Stimulated activated CD4-positive, alpha-beta T cell treated with anti-CD3 and anti-CD28 coated beads, Interleukin-2, amount 100 ng/mL, for 24 hours (primary cell): ENCODE measurements around the gene CXCL17.

Experiments
- DNase-seq, 2 donors: peaks; one replicate each; pipeline ENCODE4 v3.0.0-alpha.2; 2020

CXCL17 gene

GRCh38 chr19:42423462-42424344 is 19.0 kb downstream of the CXCL17 start:
- peak; percentile 94 to 95 for DNase-seq

GRCh38 chr19:42422901-42423461 is 19.8 kb downstream of the CXCL17 start:
- DNase-seq, result peak; percentile 51 to 56

- no peak for DNase-seq
Measured at GRCh38 chr19:42422092-42422900, 20.4 kb downstream of the CXCL17 start.

- DNase-seq, result no peak
Measured at GRCh38 chr19:42421591-42422031, 21.1 kb downstream of the CXCL17 start.

DNA sequence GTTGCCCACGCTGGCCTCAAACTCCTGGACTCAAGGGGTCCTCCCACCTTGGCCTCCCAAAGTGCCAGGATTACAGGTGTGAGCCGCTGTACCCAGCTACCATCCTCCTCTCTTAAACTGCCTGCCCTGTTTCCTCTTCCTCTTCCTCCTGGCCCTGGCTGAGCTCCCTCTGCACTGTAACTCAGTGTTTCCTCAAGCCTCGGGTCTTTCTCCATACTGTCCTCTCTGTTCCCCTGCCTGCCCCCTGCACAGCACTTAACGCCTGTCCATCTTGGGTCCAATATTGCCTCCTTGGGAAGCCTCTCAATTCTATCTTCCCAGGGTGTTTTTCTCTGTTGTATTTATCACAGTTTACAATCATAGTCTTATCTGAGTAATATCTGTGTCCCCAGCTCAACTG is 21.6 kb downstream of the CXCL17 start:
- DNase-seq, result no peak

DNA sequence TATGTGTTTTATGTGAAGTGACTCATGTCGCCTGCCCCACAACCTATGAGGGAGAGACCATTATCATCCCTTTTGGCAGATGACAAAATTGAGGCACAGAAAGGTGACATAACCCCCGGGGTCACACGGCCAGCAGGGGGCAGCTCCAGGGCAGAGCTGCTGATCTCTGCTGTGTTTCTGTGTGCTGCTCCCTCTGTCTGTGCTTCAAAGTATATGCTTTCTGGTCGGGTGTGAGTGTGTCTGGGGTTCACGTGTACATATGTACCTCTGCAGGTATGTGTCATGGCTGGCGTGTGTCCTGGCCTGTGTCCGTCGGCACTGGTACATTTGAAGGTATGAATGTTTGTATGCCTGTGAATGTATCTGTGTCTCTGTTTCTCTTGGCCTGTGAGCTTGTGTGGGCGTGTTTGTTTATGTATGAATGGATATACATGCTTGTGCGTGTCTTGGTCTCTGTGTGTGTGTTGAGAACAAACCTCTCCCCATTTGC is 22.6 kb downstream of the CXCL17 start:
- peak; percentile 83 to 84 for DNase-seq

- no peak for DNase-seq
Measured at GRCh38 chr19:42419309-42419708, 23.4 kb downstream of the CXCL17 start.

DNA sequence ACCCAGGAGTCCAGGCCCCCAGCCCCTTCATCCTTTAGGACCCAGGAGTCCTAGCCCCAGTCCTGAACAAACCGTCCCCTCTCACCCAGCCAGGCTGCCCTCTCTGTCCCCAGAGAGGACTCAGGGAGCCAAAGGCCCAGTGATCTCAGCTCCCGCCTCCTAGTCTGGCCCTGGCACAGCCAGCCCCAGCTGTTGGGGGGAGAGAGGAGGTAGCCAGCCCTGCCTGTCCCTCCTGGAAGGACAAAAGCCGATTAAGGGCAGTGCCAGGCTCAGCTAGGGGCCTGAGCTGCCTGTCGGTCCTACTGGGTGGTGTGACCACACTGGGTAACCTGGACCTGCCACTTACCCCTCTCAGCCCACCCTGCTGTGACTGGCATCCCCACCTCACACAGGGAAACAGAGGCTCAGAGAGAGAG is 30.1 kb downstream of the CXCL17 start:
- no peak for DNase-seq

GRCh38 chr19:42412227-42412626 is 30.5 kb downstream of the CXCL17 start:
- no peak for DNase-seq

DNA sequence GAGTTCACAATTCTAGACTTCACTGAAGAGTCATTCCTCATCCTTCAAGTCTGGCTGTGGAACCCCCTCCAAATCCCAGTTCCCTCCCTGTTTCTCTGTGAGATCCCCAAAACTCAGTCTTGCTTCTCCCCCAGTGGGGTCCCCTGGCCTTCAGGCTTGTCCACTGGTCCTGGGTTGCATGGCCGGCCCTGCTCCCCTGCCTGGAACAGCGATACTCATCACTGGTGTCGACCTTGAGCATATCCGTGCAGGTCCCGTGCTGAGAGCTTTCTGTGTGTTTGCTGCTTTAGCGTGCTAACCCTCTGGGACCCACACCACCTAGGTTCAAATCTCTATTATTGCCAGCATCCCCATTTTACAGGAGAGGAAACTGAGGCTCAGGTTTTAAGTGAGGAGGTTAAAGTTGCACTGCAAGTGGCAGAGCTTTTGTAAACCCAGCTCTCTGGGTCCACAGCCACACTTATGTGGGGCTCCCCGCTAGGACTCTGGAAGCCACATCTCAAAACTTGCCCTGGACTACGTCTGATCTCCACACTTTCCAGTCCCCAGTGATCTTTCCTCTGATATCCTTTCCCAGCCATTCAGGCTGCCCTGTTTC is 31.1 kb downstream of the CXCL17 start:
- no peak for DNase-seq

DNA sequence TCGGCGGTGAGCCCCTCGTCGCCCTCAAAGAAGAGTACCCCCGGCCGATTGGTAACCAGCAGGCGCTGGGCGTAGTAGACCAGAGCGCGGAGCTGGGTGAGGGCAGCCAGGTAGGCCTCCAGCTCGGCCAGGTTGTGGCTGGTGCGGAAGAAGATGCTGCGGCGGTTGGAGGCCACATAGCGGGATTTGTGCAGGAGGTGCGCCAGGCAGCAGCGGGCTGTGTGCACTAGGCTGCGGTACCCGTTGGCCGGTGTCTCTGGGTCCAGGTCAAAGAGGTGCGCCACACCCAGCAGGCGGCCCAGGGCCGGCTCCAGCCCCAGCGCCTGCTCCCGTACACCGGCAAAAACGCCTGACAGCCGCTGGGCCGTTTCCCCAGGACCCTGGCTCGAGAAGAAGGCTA is 32.4 kb downstream of the CXCL17 start:
- no peak for DNase-seq

DNA sequence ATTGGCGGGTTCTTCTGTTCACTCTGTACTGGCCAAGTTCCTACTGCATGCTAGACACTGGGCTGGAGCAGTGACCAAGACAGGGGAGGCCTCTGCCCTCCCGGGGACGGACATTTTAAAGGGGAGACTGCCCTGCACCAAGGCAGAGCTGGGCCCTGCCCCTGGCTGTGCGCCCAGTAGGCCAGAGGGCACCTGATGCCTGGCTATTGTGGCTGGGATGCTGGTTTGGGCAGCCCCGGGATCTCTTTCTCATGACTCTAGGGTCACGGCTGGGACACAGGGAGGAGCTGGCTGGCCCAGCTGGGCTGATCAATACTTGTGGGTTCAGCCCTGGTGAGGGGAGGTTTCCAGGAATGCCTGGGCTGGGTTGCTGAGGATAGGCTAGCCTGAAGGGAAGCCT is 33.3 kb downstream of the CXCL17 start:
- DNase-seq, result no peak

- DNase-seq, result no peak
Measured at GRCh38 chr19:42407816-42408175, 35.0 kb downstream of the CXCL17 start.

- DNase-seq, result no peak
Measured at GRCh38 chr19:42407085-42407815, 35.5 kb downstream of the CXCL17 start.

DNA sequence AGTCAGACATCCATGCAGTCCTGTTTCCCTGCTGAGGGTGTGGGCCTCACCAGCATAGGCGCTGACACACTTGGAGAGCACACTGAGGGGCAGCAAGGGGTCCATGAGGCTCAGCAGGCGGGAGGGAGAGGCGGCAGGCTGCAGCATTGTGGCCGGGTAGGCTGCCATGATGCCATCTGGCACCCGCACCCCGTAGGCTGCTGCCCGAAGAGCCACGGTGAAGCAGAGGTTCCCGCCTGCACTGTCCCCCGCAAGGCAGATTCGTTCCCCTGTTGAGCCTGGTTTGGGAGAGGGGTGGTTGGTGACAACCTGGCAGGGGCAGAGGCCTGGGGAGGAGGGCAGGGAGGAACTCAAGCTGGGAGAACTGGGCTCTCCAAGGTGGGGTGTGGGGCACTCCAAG is 36.6 kb downstream of the CXCL17 start:
- DNase-seq, result no peak

DNA sequence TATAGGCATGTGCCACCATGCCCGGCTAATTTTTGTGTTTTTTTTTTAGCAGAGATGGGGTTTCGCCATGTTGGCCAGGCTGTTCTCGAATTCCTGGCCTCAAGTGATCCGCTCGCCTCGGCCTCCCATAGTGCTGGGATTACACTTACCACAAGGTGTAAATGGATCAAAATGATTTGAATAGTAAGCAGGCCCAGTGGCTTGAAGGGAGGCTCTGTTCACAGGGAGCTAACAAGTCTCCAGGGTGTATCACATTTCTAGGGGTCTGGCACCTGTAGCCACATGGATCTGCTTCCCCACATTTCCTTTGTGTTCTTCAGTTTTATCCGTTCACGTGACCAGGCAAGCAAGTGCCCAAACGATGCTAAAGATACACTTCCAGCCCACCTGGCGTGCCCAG is 39.2 kb downstream of the CXCL17 start:
- no peak for DNase-seq

- DNase-seq, result no peak
Measured at GRCh38 chr19:42402376-42403116, 40.2 kb downstream of the CXCL17 start.

DNA sequence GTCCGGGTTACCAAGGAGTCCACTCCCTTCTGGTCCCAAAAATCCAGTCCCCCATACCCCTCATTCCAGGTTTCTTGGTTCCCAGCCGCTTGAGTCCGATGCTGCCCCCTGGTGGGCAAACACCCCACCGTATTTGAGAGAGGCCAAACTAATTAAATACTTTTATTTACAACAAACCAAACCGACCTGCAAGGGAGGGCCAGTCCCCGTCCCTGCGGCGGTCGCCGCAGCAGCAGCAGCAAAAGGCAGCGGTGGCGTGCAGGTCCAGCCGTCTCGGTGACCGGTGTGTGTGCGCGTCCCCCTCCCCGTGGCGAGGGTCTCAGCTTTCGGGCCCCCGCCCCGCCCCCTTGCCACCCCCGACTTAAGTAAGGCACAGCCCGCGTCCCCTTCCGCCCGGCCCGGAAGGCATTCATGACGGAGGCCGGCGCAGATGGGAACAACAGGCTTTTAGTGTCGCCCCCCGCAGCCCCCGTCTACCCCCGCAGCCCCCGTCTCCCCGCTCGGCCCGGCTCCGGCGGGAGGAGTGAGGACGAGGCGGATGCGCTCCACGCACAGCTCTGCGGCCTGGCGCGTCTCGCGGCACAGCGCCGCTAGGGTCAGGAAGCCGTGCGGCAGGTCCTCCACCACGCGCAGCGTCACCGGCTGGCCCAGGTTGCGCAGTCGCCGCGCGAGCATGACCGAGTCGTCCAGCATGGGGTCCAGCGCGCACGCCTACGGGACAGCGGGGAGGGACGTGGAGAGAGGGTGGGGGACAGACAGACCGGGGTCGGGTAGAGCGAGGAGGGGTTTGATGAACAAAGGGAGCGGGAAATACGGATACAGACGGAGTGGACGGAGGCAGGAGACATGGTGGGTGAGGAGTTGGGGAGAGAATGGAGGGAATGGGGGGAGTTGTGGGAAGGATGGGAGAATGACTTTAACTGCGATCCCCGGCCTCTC is 41.1 kb downstream of the CXCL17 start:
- peak; percentile 84 to 85 for DNase-seq

- no peak for DNase-seq
Measured at GRCh38 chr19:42400404-42400803, 42.3 kb downstream of the CXCL17 start.
